ENCODE measurements around the gene ESR2.

ESR2 gene

GRCh38 chr14:64035143-64035542, 259.0 kb downstream of the ESR2 start:
- H3K4me2 ChIP-seq (ENCODE audit: low read length) = no peak overlapping the region
- TF ChIP-seq, protein P1, sequence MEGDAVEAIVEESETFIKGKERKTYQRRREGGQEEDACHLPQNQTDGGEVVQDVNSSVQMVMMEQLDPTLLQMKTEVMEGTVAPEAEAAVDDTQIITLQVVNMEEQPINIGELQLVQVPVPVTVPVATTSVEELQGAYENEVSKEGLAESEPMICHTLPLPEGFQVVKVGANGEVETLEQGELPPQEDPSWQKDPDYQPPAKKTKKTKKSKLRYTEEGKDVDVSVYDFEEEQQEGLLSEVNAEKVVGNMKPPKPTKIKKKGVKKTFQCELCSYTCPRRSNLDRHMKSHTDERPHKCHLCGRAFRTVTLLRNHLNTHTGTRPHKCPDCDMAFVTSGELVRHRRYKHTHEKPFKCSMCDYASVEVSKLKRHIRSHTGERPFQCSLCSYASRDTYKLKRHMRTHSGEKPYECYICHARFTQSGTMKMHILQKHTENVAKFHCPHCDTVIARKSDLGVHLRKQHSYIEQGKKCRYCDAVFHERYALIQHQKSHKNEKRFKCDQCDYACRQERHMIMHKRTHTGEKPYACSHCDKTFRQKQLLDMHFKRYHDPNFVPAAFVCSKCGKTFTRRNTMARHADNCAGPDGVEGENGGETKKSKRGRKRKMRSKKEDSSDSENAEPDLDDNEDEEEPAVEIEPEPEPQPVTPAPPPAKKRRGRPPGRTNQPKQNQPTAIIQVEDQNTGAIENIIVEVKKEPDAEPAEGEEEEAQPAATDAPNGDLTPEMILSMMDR (IDR thresholded peaks at IDR 0.05) = no peak

More at GRCh38 chr14:64035143-64035542, 259.0 kb downstream of the ESR2 start:
- Histone ChIP-seq H3K9ac (no peak overlapping the region), H3K4me3 (ENCODE audit: low read depth, low read length) (no peak overlapping the region), H3K27me3 (ENCODE audit: control insufficient read depth, insufficient read depth, low read length) (no peaks in the 10 kb centered on the region), H3K79me2 (no peaks in the 10 kb centered on the region), H3K9me3 (ENCODE audit: control insufficient read depth, low read length) (no peaks in the 10 kb centered on the region), H3K4me1 (no peaks in the 10 kb centered on the region), H3K36me3 (ENCODE audit: control insufficient read depth, insufficient read depth, low read length) (no peaks in the 10 kb centered on the region), H3K27ac (no peak overlapping the region), H2AFZ (no peak overlapping the region)
